A549 (cell line): Measurements from ENCODE around the gene CNTNAP2. TPM values are rescaled to one million over a fixed set of nuclear protein-coding genes. Genes with fewer than 3 reads are reported as not detected.

Source experiments
- ATAC-seq, 2 experiments: fragments of 200-7000 bp in 1 of 2; fragments of >200 bp in 1 of 2; cut with Nextera tagmentation in 1 of 2; cut with Tn5 transposase in 1 of 2; 3 replicates each; pipeline versions ENCODE4 v1.8.0 to v1.9.1; 2018 to 2020; ENCODE audit warnings: mild to moderate bottlenecking in 1 of 2, moderate library complexity in 1 of 2
- CTCF ChIA-PET: fragments of 300-600 bp; sonication (Branson Sonifier 250); formaldehyde crosslinking; extraction: SDS; loops from one replicate; lab custom pipeline; 2021; ENCODE audit warnings: antibody characterized with exemption, inconsistent platforms; lab: Yijun Ruan, JAX
- POLR2A ChIA-PET: fragments of 350-600 bp; formaldehyde crosslinking; extraction: SDS; loops from one replicate; lab custom pipeline; 2021; ENCODE audit warnings: antibody characterized with exemption, inconsistent platforms; lab: Yijun Ruan, JAX
- DNase-seq, 2 experiments: peaks; one replicate each; pipeline versions ENCODE4 v3.0.0 to v3.0.0-alpha.2; 2011 to 2016; ENCODE audit warnings: low read depth in 1 of 2, low spot score in 1 of 2
- FAIRE-seq: peaks from 2 replicates; lab custom pipeline; 2011; peaks lifted over from hg19 to GRCh38; lab: Jason Lieb, UNC
- H3K27ac ChIP-seq, 2 experiments: fragments of >200 bp; sonication (Bioruptor Twin); formaldehyde crosslinking; 3 replicates each; pipeline ENCODE4 v1.5.1; 2016 to 2017
- H3K4me1 ChIP-seq: fragments of >200 bp; sonication (Bioruptor Twin); formaldehyde crosslinking; 3 replicates; pipeline ENCODE4 v1.6.1; 2016
- H3K4me2 ChIP-seq: fragments of >200 bp; sonication (Bioruptor Twin); formaldehyde crosslinking; 3 replicates; pipeline ENCODE4 v1.6.1; 2016
- H3K4me3 ChIP-seq: fragments of >200 bp; sonication (Bioruptor Twin); formaldehyde crosslinking; 3 replicates; pipeline ENCODE4 v1.5.1; 2016
- H3K9me3 ChIP-seq: fragments of >200 bp; sonication (Bioruptor Twin); formaldehyde crosslinking; 3 replicates; pipeline ENCODE4 v1.6.1; 2016
- BHLHE40 ChIP-seq: IDR thresholded peaks from 2 replicates; pipeline ENCODE4 v1.6.1; 2012; ENCODE audit warnings: low read depth, low read length, inconsistent platforms
- CEBPB ChIP-seq, 2 experiments: fragments of >200 bp in 1 of 2; sonication (Bioruptor Twin) in 1 of 2; formaldehyde crosslinking in 1 of 2; IDR thresholded peaks; 2 replicates each; pipeline ENCODE4 v1.6.1; 2012 to 2016
- EP300 ChIP-seq, 2 experiments: fragments of >200 bp; sonication (Bioruptor Twin); formaldehyde crosslinking; IDR thresholded peaks; 2 replicates in 1 of 2; 3 replicates in 1 of 2; pipeline ENCODE4 v1.6.1; 2016 to 2017
- ESRRA ChIP-seq: fragments of 150-350 bp; IDR thresholded peaks from 2 replicates; pipeline ENCODE4 v1.6.1; 2014; ENCODE audit warnings: mild to moderate bottlenecking, low read length, borderline replicate concordance
- FOSL2 ChIP-seq, 2 experiments: fragments of 450-650 bp in 1 of 2; fragments of >200 bp in 1 of 2; sonication (Bioruptor Twin) in 1 of 2; formaldehyde crosslinking; IDR thresholded peaks; 2 replicates each; pipeline versions ENCODE4 v1.5.0 to v1.6.1; 2016 to 2020; ENCODE audit warnings: mild to moderate bottlenecking in 1 of 2, moderate library complexity in 1 of 2
- GATA3 ChIP-seq: IDR thresholded peaks from 2 replicates; pipeline ENCODE4 v1.6.1; 2012; ENCODE audit warnings: borderline replicate concordance
- HOXB13 ChIP-seq: fragments of 250-450 bp; sonication (Bioruptor Pico); IDR thresholded peaks from 2 replicates; pipeline ENCODE4 v1.5.0; 2020; ENCODE audit warnings: low read depth, mild to moderate bottlenecking, moderate library complexity
- KDM5A ChIP-seq: fragments of 200-600 bp; sonication (generic); IDR thresholded peaks from 2 replicates; pipeline ENCODE4 v1.6.1; 2016; ENCODE audit warnings: antibody characterized with exemption, mild to moderate bottlenecking
- MAZ ChIP-seq: fragments of 150-350 bp; IDR thresholded peaks from 2 replicates; pipeline ENCODE4 v1.6.1; 2014; ENCODE audit warnings: antibody characterized with exemption, low read depth, low read length, borderline replicate concordance
- NPAS2 ChIP-seq: fragments of 250-450 bp; sonication (Bioruptor Pico); IDR thresholded peaks from 2 replicates; pipeline ENCODE4 v1.8.0; 2022; ENCODE audit warnings: mild to moderate bottlenecking, moderate library complexity, borderline replicate concordance
- POLR2AphosphoS2 ChIP-seq: conservative IDR thresholded peaks from 2 replicates; pipeline ENCODE4 v1.6.1; 2012; ENCODE audit warnings: low read length, improper control_type of control experiment, inconsistent platforms
- RCOR1 ChIP-seq: fragments of 150-350 bp; IDR thresholded peaks from 2 replicates; pipeline ENCODE4 v1.6.1; 2014; ENCODE audit warnings: antibody characterized with exemption, low read length, low read depth
- REST ChIP-seq: fragments of 200-600 bp; sonication (generic); IDR thresholded peaks from 2 replicates; pipeline ENCODE4 v1.6.1; 2016; ENCODE audit warnings: antibody characterized with exemption, mild to moderate bottlenecking, moderate library complexity
- RFX5 ChIP-seq: fragments of 450-650 bp; IDR thresholded peaks from 2 replicates; pipeline ENCODE4 v1.7.1; 2014; ENCODE audit warnings: antibody characterized with exemption, mild to moderate bottlenecking, moderate library complexity
- RNF2 ChIP-seq: fragments of 200-600 bp; sonication (generic); IDR thresholded peaks from 2 replicates; pipeline ENCODE4 v1.6.1; 2016; ENCODE audit warnings: low read depth, mild to moderate bottlenecking, antibody characterized with exemption, moderate library complexity, borderline replicate concordance
- USF2 ChIP-seq: fragments of 450-650 bp; IDR thresholded peaks from 2 replicates; pipeline ENCODE4 v1.6.1; 2014; ENCODE audit warnings: antibody characterized with exemption
- ZNF302 ChIP-seq: fragments of 250-450 bp; sonication (Bioruptor Pico); IDR thresholded peaks from 2 replicates; pipeline ENCODE4 v1.9.0; 2021; ENCODE audit warnings: inconsistent platforms, mild to moderate bottlenecking, moderate library complexity
- ZSCAN20 ChIP-seq: fragments of 250-450 bp; sonication (Bioruptor Pico); IDR thresholded peaks from 2 replicates; pipeline ENCODE4 v1.8.0; 2022; ENCODE audit warnings: mild to moderate bottlenecking, moderate library complexity
- WGBS: methylation state at CpG from one replicate; pipeline ENCODE4 v1.1.6; 2017; ENCODE audit errors: missing lambda C conversion rate; 5-methylcytosine and 5-hydroxymethylcytosine counted together
- polyA plus RNA-seq, 4 experiments: library from polyadenylated mRNA; depleted of rRNA in 3 of 4; stranded (reverse); fragments of >200 nt; fragmentation: RNase III in 1 of 4; extraction: RNeasy Plus Mini Kit Qiagen cat#74134 plus additional on column Dnase treatment in 1 of 4; gene quantifications; 2 replicates in 3 of 4; 3 replicates in 1 of 4; pipeline ENCODE4 v1.2.3, GENCODE V29; 2011 to 2017
- TF ChIP-seq, protein P1 (sequence below): fragments of >200 bp; sonication (Bioruptor Twin); formaldehyde crosslinking; IDR thresholded peaks from 3 replicates; pipeline ENCODE4 v1.6.1; 2016
- TF ChIP-seq, protein P2 (sequence below): fragments of 250-450 bp; sonication (Bioruptor Pico); IDR thresholded peaks from 2 replicates; pipeline ENCODE4 v1.5.0; 2021; ENCODE audit warnings: mild to moderate bottlenecking, moderate library complexity, borderline replicate concordance

Gene CNTNAP2
- polyA plus RNA-seq, 2 of the 4 experiments (the other 2 are of a cell fraction): 0.05 to 0.13 TPM

DNA sequence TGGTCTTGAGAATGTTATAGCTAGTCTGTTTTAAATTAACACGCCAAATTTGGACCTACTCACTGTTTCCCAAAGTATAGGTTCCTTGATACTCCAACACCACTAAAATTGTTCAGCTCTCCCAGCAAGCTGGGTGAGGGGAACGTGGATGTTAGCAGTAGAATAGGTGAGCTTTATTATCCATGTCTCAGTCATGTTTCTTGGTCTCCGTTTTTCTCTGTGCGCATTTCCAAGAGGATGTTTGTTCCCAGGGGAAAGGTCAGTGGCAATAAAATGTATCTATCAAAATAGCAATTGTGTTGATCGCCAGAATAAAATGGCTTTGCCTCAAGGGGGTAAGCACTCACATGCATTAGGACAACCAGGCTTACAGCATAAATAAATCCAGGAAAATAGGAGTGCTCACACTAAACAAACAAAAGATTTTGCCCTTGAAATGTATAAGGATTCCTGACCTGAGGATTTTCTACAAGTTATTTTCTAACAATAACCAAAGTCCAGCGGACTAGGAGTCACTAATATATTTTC, 2286.9 kb downstream of the CNTNAP2 start:
- Histone ChIP-seq H3K27ac (no peak overlapping the region), H3K4me1 (no peaks in the 10 kb centered on the region), H3K4me3 (no peak overlapping the region), H3K4me2 (no peak overlapping the region), H3K9me3 (no peaks in the 10 kb centered on the region)
- TF ChIP-seq GATA3: no peak
- TF ChIP-seq, protein P1, sequence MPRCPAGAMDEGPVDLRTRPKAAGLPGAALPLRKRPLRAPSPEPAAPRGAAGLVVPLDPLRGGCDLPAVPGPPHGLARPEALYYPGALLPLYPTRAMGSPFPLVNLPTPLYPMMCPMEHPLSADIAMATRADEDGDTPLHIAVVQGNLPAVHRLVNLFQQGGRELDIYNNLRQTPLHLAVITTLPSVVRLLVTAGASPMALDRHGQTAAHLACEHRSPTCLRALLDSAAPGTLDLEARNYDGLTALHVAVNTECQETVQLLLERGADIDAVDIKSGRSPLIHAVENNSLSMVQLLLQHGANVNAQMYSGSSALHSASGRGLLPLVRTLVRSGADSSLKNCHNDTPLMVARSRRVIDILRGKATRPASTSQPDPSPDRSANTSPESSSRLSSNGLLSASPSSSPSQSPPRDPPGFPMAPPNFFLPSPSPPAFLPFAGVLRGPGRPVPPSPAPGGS: no peak
- no peak for TF ChIP-seq USF2
- no peak for TF ChIP-seq ESRRA
- TF ChIP-seq POLR2AphosphoS2: no peak
- ATAC-seq (no peak), FAIRE-seq (no peak), DNase-seq (no peak)
- 26% methylated on average over 6 of the region's 6 CpGs for WGBS
- CTCF ChIA-PET: no interaction called here
- POLR2A ChIA-PET: no interaction called here

- H3K4me3 ChIP-seq: no peak overlapping the region
- H3K9me3 ChIP-seq: no peaks in the 10 kb centered on the region
- DNase-seq (no peak), FAIRE-seq (no peak), ATAC-seq (no peak)
- WGBS: 26% methylated on average over 2 of the region's 2 CpGs
- no peak overlapping the region for H3K27ac ChIP-seq
- CTCF ChIA-PET: no interaction called here
- POLR2A ChIA-PET: no interaction called here
- TF ChIP-seq ZNF302 (CRISPR knock-in tag): no peak
- TF ChIP-seq, protein P2, sequence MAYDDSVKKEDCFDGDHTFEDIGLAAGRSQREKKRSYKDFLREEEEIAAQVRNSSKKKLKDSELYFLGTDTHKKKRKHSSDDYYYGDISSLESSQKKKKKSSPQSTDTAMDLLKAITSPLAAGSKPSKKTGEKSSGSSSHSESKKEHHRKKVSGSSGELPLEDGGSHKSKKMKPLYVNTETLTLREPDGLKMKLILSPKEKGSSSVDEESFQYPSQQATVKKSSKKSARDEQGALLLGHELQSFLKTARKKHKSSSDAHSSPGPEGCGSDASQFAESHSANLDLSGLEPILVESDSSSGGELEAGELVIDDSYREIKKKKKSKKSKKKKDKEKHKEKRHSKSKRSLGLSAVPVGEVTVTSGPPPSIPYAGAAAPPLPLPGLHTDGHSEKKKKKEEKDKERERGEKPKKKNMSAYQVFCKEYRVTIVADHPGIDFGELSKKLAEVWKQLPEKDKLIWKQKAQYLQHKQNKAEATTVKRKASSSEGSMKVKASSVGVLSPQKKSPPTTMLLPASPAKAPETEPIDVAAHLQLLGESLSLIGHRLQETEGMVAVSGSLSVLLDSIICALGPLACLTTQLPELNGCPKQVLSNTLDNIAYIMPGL (CRISPR knock-in tag): no peak
- no peak for TF ChIP-seq ZSCAN20 (CRISPR knock-in tag)
- no peak for TF ChIP-seq MAZ
- TF ChIP-seq REST: no peak
- TF ChIP-seq RNF2: no peak
- no peak for TF ChIP-seq CEBPB (IDR thresholded peaks at IDR 0.05)
- no peak for TF ChIP-seq NPAS2 (CRISPR knock-in tag)
- TF ChIP-seq RCOR1: no peak
- TF ChIP-seq HOXB13: no peak
- no peak for TF ChIP-seq RFX5
- TF ChIP-seq GATA3: no peak
- no peak for TF ChIP-seq KDM5A
- no peak for TF ChIP-seq BHLHE40
- TF ChIP-seq FOSL2 (IDR thresholded peaks at IDR 0.05): no peak
- TF ChIP-seq FOSL2 (CRISPR knock-in tag; IDR thresholded peaks at IDR 0.05): no peak
- TF ChIP-seq EP300 (IDR thresholded peaks at IDR 0.05): no peak
- H3K4me2 ChIP-seq: no peak overlapping the region
- no peaks in the 10 kb centered on the region for H3K4me1 ChIP-seq
Observed at GRCh38 chr7:148408307-148408706, 2291.7 kb downstream of the CNTNAP2 start.
